ENCODE results near the gene TANGO6.

The TANGO6 gene

GRCh38 chr16:68993885-68994284 lies 150.6 kb downstream of the TANGO6 start:
- H3K4me3 ChIP-seq (ENCODE audit: low read length), result no peak overlapping the region
- DNase-seq (ENCODE audit: low read depth), result peak; percentile 84

GRCh38 chr16:68994324-68994723 lies 151.0 kb downstream of the TANGO6 start:
- no peak for DNase-seq (ENCODE audit: low read depth)
- H3K4me3 ChIP-seq (ENCODE audit: low read length), result no peak overlapping the region
- no peak for TF ChIP-seq CTCF (IDR thresholded peaks at IDR 0.05; ENCODE audit: insufficient read depth, low read depth, low read length, missing control alignments)

More at GRCh38 chr16:68993885-68994284, 150.6 kb downstream of the TANGO6 start:
- no peak for TF ChIP-seq CTCF (IDR thresholded peaks at IDR 0.05; ENCODE audit: insufficient read depth, low read depth, low read length, missing control alignments)

- H3K4me3 ChIP-seq (ENCODE audit: low read length), result no peak overlapping the region
- DNase-seq (ENCODE audit: low read depth), result peak; percentile 100
- peak; percentile 62 for TF ChIP-seq CTCF (IDR thresholded peaks at IDR 0.05; ENCODE audit: insufficient read depth, low read depth, low read length, missing control alignments)
These were observed 151.7 kb downstream of the TANGO6 start for GRCh38 chr16:68995011-68995504.

DNA sequence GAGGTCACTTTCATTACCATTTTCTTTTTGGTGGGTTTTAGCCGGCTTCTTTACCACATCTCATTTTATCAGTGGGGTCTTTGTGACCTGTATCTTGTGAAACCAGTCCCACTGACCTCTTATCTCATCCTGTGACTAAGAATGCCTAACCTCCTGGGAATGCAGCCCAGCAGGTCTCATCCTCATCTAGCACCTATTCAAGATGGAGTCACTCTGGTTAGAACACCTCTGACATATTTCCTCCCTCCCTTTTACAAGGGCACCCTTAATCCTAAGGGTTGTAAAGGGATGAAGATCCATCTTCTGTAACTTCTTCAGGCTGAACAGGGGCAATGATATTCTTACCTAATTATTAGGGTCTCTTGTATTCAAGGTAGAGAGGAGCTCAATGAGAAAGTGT lies 154.2 kb downstream of the TANGO6 start:
- H3K4me3 ChIP-seq (ENCODE audit: low read length), result no peak overlapping the region
- DNase-seq (ENCODE audit: low read depth), result no peak
- no peak for TF ChIP-seq CTCF (IDR thresholded peaks at IDR 0.05; ENCODE audit: insufficient read depth, low read depth, low read length, missing control alignments)

- no peak overlapping the region for H3K4me3 ChIP-seq (ENCODE audit: low read length)
- peak; percentile 41 for DNase-seq (ENCODE audit: low read depth)
- TF ChIP-seq CTCF (IDR thresholded peaks at IDR 0.05; ENCODE audit: insufficient read depth, low read depth, low read length, missing control alignments), result no peak
These were observed 155.8 kb downstream of the TANGO6 start for GRCh38 chr16:68999114-68999513.

- no peak overlapping the region for H3K4me3 ChIP-seq (ENCODE audit: low read length)
- DNase-seq (ENCODE audit: low read depth), result no peak
- TF ChIP-seq CTCF (IDR thresholded peaks at IDR 0.05; ENCODE audit: insufficient read depth, low read depth, low read length, missing control alignments), result no peak
These were observed 160.2 kb downstream of the TANGO6 start for GRCh38 chr16:69003500-69003899.

GRCh38 chr16:69005641-69006355 lies 162.5 kb downstream of the TANGO6 start:
- no peak for TF ChIP-seq CTCF (IDR thresholded peaks at IDR 0.05; ENCODE audit: insufficient read depth, low read depth, low read length, missing control alignments)
- H3K4me3 ChIP-seq (ENCODE audit: low read length), result no peak overlapping the region
- DNase-seq (ENCODE audit: low read depth), result no peak

Measured in epithelial cell of esophagus (primary cell).